GM21737 (cell line): Measurements from ENCODE around the gene A2M.

Experiments
- ATAC-seq: cut with Tn5 transposase; IDR thresholded peaks from one replicate; pipeline ENCODE4 v1.9.1; 2021; ENCODE audit warnings: mild to moderate bottlenecking, moderate library complexity; ENCODE audit not compliant: unreplicated experiment

Gene A2M

GRCh38 chr12:9099552-9100190 lies 16.0 kb downstream of the A2M start:
- ATAC-seq, result no peak

GRCh38 chr12:9098463-9099026 lies 17.2 kb downstream of the A2M start:
- ATAC-seq, result no peak

DNA sequence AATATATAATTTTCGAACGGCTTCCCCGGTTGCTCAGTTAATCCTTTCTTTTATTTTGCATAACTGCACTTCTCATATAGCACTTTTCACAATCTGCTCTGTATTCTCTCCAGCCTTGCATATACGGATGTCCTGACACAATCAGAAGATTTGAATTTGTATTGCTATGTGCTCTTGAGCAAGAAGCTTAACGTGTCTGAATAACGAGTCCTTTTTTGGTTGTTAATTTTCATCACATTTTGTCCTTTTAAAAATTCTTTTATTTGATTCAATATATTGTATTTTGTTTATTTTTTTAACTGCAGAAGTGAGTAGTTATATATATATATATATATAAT lies 17.6 kb downstream of the A2M start:
- ATAC-seq, result no peak

DNA sequence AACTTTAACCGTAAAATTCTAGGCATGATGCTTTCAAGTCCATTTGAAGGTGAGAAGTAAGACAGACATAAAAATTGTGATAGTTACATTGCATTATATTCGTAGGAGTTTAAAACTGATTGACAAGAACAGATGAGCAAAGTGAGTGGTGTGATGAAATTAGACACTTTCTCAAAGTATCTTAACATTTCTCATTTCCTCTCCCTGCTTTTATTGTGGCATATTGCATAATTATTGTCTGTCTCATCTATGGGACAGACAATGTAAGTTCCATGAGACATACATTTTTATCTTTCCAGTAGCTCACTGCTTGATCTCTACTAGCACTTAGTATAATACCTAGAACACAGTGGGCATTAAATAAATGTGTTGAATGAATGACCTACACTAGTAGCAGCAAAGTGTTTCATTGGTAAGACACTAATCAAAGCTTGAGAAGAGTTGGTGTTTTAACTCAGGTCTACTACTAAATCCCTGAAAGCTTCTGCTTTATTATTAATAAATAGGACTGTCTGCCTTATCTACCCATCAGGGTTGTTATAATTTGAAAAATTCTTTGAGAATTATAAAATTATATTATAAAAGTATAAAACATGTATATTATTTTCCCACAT lies 19.0 kb downstream of the A2M start:
- ATAC-seq, result no peak

- no peak for ATAC-seq
Measured at GRCh38 chr12:9095322-9095721, 20.4 kb downstream of the A2M start.

DNA sequence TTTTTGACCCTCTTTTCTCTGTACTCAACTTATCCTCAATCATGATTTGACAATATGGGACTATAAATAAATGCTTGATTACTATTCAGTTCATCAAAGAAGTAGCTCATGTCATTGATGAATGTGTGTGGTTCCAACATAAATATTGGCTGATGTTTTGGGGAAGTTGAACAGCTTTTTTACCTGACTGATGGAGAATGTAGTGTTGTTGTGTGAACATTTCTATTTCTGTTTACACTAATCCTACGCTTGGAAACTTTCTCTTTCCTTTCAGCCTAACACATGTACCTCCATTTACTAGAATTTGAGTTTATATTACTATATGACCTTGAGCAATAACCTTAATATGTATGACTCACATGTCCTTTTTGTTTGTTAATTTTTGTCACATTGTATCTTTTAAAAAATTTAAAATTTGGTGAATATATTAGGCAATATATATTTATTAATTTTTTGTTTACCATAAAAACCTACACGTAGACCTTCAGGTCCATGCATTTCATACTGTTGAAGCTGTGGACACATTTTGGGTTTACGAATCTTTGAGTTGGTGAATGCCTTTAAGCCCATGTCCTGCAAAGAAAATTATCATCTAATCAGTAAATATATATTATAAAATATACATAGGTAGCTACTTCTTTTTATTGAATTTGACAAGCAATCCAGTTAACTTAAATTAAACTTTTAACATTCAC lies 21.1 kb downstream of the A2M start:
- ATAC-seq, result no peak

DNA sequence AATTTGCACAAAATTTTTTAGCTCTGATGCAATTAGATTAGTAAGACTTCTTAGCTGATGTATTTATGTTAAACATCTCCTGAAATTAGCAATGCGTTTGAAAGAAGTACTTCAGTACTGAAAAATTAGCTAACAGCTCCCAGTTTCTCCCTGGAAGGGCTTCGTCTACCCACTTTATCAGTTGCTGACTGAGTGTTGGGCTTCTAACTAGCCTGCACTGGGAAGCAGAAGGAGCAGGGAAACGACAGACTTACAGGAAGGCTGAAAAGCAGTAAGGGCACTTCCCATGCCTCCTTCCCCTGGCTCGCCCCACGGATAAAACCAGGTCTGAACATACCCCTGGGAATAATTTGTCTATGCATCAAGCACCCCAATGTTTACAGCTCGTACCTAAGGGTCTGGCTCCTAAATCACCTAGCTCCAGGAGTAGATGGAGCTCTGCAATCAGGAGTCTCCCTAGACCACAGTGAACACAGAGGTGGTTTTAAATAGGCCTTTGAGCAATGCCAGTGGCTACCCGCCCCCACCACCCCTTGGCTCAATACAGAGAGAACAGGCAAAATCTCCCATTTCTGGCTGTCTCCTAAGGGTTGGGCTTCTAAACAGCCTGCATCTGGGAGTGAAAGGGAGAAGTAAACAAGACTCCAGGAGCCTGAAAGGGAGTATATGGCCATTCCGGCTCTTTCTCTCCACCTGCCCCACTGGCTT lies 23.7 kb downstream of the A2M start:
- no peak for ATAC-seq

DNA sequence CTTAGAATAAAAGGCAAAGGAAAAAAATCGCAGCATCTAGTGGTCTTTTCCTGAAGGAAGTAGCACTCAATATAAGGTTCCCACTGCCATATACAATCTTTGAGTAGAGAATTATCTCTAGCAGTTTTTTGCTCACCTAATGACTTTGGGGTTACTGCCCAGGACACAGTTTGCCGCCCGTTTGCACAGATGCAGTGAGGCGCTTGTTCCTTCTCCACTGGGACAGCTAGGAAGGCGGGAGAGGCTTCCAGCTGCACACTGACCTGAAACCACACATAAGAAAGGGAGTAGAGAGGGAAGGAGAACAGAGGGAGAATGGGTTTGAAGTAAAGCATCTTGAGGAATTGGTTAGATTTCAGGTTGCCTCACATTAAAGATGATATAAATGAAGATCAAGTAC lies 25.5 kb downstream of the A2M start:
- no peak for ATAC-seq

DNA sequence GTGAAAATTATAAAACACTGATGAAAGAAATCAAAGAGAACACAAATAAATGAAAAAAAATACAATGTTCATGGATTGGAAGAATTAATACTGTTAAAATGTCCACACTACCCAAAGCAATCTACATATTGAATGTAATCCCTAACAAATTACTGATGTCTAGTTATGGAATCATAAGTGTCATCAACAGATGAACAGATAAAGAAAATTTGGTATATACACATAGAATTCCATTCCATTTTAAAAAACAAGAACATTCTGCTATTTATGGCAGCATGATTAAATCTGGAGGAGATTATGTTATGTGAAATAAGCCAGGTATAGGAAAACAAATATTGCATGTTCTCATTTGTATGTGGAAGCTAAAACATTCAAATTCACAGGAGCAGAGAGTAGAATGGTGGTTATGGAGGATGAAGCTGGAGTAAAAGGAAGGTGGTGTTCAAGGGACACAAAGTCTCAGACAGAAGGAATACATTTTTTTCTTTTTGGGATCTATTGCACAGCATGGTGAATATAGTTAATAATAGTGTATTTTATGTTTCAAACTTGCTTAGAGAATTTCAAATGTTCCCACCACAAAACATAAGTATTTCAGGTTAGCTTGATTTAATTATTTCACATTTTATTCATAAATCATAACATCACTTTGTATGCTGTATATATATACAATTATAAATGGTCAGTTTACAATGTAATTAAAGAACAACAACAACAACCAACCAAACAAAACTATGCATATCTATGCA lies 28.5 kb downstream of the A2M start:
- no peak for ATAC-seq

- ATAC-seq, result no peak
Measured at GRCh38 chr12:9086087-9086486, 29.6 kb downstream of the A2M start.

- no peak for ATAC-seq
Measured at GRCh38 chr12:9084417-9084816, 31.3 kb downstream of the A2M start.

- no peak for ATAC-seq
Measured at GRCh38 chr12:9083793-9084192, 31.9 kb downstream of the A2M start.

GRCh38 chr12:9081667-9082427 lies 33.9 kb downstream of the A2M start:
- ATAC-seq, result no peak

DNA sequence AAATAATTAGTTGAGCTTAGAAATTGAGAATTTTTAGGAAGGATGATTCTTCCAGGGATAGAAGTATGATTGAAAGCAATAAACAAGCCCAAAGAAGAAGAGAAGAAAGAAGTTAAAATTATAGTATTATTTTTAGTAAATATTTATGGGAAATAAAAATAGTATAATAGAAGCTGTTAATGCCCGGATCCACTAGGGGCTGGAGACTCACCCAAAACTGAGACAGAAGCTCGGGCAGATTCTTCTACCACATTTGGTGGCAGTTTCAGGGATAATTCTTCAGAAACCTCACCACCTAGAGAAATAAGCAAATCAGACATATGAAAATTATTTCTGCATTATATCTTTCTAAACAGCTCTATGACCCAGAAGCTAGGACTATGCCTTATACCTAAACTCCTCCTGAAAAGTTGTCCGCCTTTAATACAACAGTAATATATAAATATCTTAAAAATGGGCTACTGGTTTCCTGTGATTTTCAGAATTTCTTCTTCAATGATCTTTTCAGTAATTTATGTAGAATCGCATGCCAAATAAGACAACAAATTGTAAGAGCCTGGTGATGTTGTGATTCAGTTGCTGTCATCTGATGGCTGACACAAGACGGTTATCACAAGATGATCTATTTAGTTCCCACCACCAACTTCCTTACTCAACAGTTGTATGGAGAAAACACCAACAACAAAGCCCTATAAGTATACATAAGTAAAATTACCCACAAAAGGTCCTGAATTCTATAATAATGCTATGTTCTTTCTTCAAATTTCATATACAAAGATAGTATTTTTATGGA lies 35.6 kb downstream of the A2M start:
- no peak for ATAC-seq

DNA sequence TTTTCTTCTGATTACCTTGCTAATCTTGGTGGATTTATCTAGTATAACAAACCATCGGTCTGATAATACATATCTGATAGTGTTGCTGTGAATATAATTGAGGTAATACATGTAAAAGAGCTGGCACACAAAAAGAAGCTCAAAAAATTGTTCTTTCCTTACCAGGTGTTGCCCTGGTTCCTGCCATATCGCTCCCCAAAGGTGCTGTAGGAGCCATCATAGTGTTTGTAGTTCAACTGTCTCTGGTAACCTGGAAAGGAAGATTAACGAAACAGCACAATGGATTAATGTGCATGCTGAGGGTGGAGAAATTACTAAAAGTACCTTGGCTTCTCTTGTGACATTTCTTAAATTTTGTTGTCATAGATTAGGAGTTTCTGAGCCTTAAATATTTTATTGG lies 36.6 kb downstream of the A2M start:
- ATAC-seq, result no peak

GRCh38 chr12:9077152-9078031 lies 38.3 kb downstream of the A2M start:
- ATAC-seq, result no peak

DNA sequence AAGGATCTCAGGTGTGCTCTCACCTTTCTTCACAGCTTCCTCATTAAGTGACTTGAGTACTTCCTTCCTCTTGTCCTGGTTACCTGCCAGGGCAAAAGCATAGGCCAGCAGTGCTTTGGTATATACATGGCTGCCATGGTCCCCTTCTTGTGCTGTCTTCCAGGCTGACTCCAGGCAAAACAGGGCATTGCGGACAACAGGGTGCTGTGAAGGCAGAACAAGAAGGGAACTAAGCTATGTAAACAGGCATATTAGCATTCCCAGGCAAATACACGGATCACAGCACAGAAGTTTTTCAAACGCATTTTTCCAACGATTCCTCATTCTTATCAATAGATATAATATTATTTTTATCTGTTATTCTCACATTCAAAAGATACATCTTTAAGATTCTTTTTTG lies 39.0 kb downstream of the A2M start:
- ATAC-seq, result no peak

DNA sequence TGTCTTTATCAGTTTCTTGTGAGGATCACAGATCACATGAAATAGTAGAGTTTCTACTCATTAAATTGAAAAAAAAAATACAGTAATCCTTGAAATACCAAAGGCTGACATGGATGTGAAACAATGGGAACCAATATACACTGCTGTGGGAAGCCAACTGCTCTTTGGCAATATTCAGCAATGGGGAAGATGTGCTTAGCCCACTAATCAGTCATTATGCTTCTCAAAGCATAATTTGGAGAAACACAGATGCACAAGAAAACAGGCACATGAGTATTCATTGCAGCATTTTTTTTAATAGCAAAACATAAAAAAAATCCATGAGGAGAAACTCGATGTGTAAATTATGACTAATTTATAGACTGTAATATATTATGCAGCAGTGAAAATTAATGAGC lies 40.6 kb downstream of the A2M start:
- no peak for ATAC-seq
